K562 (cell line): ENCODE measurements around the gene SH2D3A. TPM values are rescaled to one million over a fixed set of nuclear protein-coding genes. Genes with fewer than 3 reads are reported as not detected.

Experiments
- ARID3A ChIP-seq: IDR thresholded peaks from 2 replicates; pipeline ENCODE4 v1.6.1; 2012; ENCODE audit warnings: low read depth, low read length, improper control_type of control experiment, borderline replicate concordance
- CAMTA2 ChIP-seq: fragments of 250-450 bp; sonication (Bioruptor Pico); conservative IDR thresholded peaks from 2 replicates; pipeline ENCODE4 v1.5.1; 2022
- ESRRA ChIP-seq: fragments of 450-650 bp; IDR thresholded peaks from 2 replicates; pipeline ENCODE4 v1.6.1; 2014; ENCODE audit warnings: low read depth, mild to moderate bottlenecking, moderate library complexity, borderline replicate concordance
- ETV6 ChIP-seq, 3 experiments: fragments of 150-350 bp in 1 of 3; sonication (generic) in 1 of 3; formaldehyde crosslinking in 1 of 3; IDR thresholded peaks; 2 replicates each; pipeline versions ENCODE4 v1.6.1 to v1.8.0; 2014 to 2022; ENCODE audit warnings: borderline replicate concordance in 2 of 3, low read depth in 2 of 3, antibody characterized with exemption in 1 of 3, low read length in 1 of 3, mild to moderate bottlenecking in 1 of 3, missing genetic modification reagents in 1 of 3
- FOXP4 ChIP-seq: sonication (generic); formaldehyde crosslinking; IDR thresholded peaks from 2 replicates; pipeline ENCODE4 v1.8.0; 2022; ENCODE audit warnings: mild to moderate bottlenecking, missing genetic modification reagents, borderline replicate concordance
- GTF2A2 ChIP-seq: IDR thresholded peaks from 2 replicates; pipeline ENCODE4 v1.6.1; 2016; ENCODE audit warnings: mild to moderate bottlenecking, missing genetic modification characterization, missing compliant biosample characterization
- NFIX ChIP-seq: fragments of 250-450 bp; sonication (Bioruptor Pico); IDR thresholded peaks from 2 replicates; pipeline ENCODE4 v1.4.0; 2020; ENCODE audit warnings: low read depth, mild to moderate bottlenecking, moderate library complexity
- NR2C2 ChIP-seq, 2 experiments: fragments of 200-800 bp in 1 of 2; sonication (Bioruptor generic) in 1 of 2; sonication (generic) in 1 of 2; formaldehyde crosslinking in 1 of 2; IDR thresholded peaks; 2 replicates each; pipeline versions ENCODE4 v1.6.1 to v1.8.0; 2016 to 2022; ENCODE audit warnings: mild to moderate bottlenecking in 1 of 2, missing compliant biosample characterization in 1 of 2, missing genetic modification characterization in 1 of 2, missing genetic modification reagents in 1 of 2
- NR2F6 ChIP-seq: fragments of 450-650 bp; formaldehyde crosslinking; IDR thresholded peaks from 2 replicates; pipeline ENCODE4 v1.4.0; 2020; ENCODE audit warnings: mild to moderate bottlenecking
- PATZ1 ChIP-seq: fragments of 250-450 bp; sonication (Bioruptor Pico); IDR thresholded peaks from 2 replicates; pipeline ENCODE4 v1.5.0; 2020; ENCODE audit warnings: mild to moderate bottlenecking, borderline replicate concordance
- POLR3A ChIP-seq: IDR thresholded peaks from 2 replicates; pipeline ENCODE4 v1.6.1; 2011; ENCODE audit warnings: borderline replicate concordance, mild to moderate bottlenecking, moderate library complexity; ENCODE audit not compliant: insufficient read length, insufficient read depth; ENCODE audit errors: extremely low read depth
- PURB ChIP-seq: sonication (generic); formaldehyde crosslinking; IDR thresholded peaks from 2 replicates; pipeline ENCODE4 v1.9.0; 2021; ENCODE audit warnings: low read depth, mild to moderate bottlenecking, missing genetic modification reagents
- SMARCA5 ChIP-seq: fragments of 450-650 bp; IDR thresholded peaks from 2 replicates; pipeline ENCODE4 v1.6.1; 2016
- SMARCC2 ChIP-seq: fragments of 450-650 bp; IDR thresholded peaks from 2 replicates; pipeline ENCODE4 v1.6.1; 2017; ENCODE audit warnings: antibody characterized with exemption, moderate library complexity, mild to moderate bottlenecking, low read depth
- ZFX ChIP-seq: sonication (generic); formaldehyde crosslinking; IDR thresholded peaks from 2 replicates; pipeline ENCODE4 v1.8.0; 2022; ENCODE audit warnings: mild to moderate bottlenecking, missing genetic modification reagents, moderate library complexity
- ZNF146 ChIP-seq: IDR thresholded peaks from one replicate; pipeline ENCODE4 v1.6.1; 2018; ENCODE audit warnings: missing compliant biosample characterization; ENCODE audit not compliant: unreplicated experiment
- ZNF184 ChIP-seq: sonication (generic); formaldehyde crosslinking; IDR thresholded peaks from 2 replicates; pipeline ENCODE4 v1.5.0; 2020; ENCODE audit warnings: missing genetic modification reagents
- ZNF197 ChIP-seq: fragments of 200-800 bp; sonication (Bioruptor generic); IDR thresholded peaks from 2 replicates; pipeline ENCODE4 v1.6.1; 2016; ENCODE audit warnings: low read depth, missing genetic modification characterization, missing compliant biosample characterization
- ZNF589 ChIP-seq: fragments of 200-800 bp; sonication (Bioruptor generic); IDR thresholded peaks from 2 replicates; pipeline ENCODE4 v1.6.1; 2016; ENCODE audit warnings: low read depth, missing genetic modification characterization, missing compliant biosample characterization
- polyA plus RNA-seq, 8 experiments: library from polyadenylated mRNA; depleted of rRNA in 4 of 8; stranded (reverse) in 5 of 8; unstranded in 3 of 8; fragments of >200 nt; fragmentation: Nextera tagmentation in 2 of 8; fragmentation: Illumina TruSeq in 1 of 8; extraction: Ambion mirVana in 2 of 8; extraction: Trizol in 1 of 8; gene quantifications; 2 replicates each; pipeline versions ENCODE4 v1.2.1 to v1.2.3, GENCODE V29; 2011 to 2014; ENCODE audit warnings: inconsistent platforms in 1 of 8, missing spikeins in 1 of 8
- total RNA-seq, 7 experiments: library from RNA; depleted of rRNA in 6 of 7; stranded (reverse); fragments of >200 nt in 6 of 7; fragmentation: Illumina TruSeq in 2 of 7; extraction: Trizol in 2 of 7; gene quantifications; 2 replicates each; pipeline versions ENCODE4 v1.2.1 to v1.2.3, GENCODE V29; 2011 to 2021; ENCODE audit warnings: low replicate concordance in 1 of 7

The SH2D3A gene
- total and polyA plus RNA-seq, 9 of the 15 experiments (the other 6 are each of a cell fraction or from before 2014, with no cell fraction given), result 0.75 to 26.3 (median 8.9) TPM

- TF ChIP-seq FOXP4 (no peak), PATZ1 (CRISPR knock-in tag) (no peak), ARID3A (no peak), NFIX (CRISPR knock-in tag) (no peak), CAMTA2 (CRISPR knock-in tag) (no peak), ESRRA (no peak; the same call in 1 of the 2 replicates), SMARCC2 (no peak), NR2F6 (CRISPR knock-in tag) (no peak), ZNF184 (CRISPR knock-in tag) (no peak), PURB (CRISPR knock-in tag) (no peak), GTF2A2 (no peak), SMARCA5 (no peak), ETV6 (IDR thresholded peaks at IDR 0.05; ENCODE audit: borderline replicate concordance in 1 of 2, low read depth in 2 of 2, low read length in 1 of 2) (no peak), ETV6 (CRISPR knock-in tag; IDR thresholded peaks at IDR 0.05; ENCODE audit: borderline replicate concordance) (no peak), NR2C2 (CRISPR knock-in tag; IDR thresholded peaks at IDR 0.05) (no peak), NR2C2 (tag; IDR thresholded peaks at IDR 0.05) (no peak), ZNF589 (CRISPR knock-in tag) (no peak), ZNF146 (CRISPR knock-in tag) (no peak), ZNF197 (no peak), ZFX (CRISPR knock-in tag) (no peak), POLR3A (no peak)
Measured at GRCh38 chr19:6767357-6768235, at the start of gene SH2D3A (continued).
